PC-9 (cell line): Measurements from ENCODE around the gene FEZF2. TPM values are rescaled to one million over a fixed set of nuclear protein-coding genes. Genes with fewer than 3 reads are reported as not detected.

Experiments
- BruUV-seq: library from RNA; stranded (reverse); fragments of 400-500 nt; replicated peaks from 2 replicates; lab custom pipeline; 2021; lab: Mats Ljungman, UMichigan
- CTCF ChIA-PET: fragments of 300-600 bp; sonication (Branson Sonifier 250); formaldehyde crosslinking; loops from one replicate; lab custom pipeline; 2022; ENCODE audit warnings: antibody characterized with exemption; lab: Charles Lee
- POLR2A ChIA-PET: fragments of 300-600 bp; sonication (Branson Sonifier 250); formaldehyde crosslinking; loops from one replicate; lab custom pipeline; 2022; ENCODE audit warnings: antibody characterized with exemption; ENCODE audit not compliant: unreplicated experiment; lab: Charles Lee
- DNase-seq, 2 experiments: peaks; one replicate each; pipeline versions ENCODE4 v3.0.0 to v3.0.0-alpha.2; 2015 to 2022; ENCODE audit warnings: mixed read lengths in 1 of 2
- H2AFZ ChIP-seq: fragments of 200-600 bp; sonication (generic); 2 replicates; pipeline ENCODE4 v1.8.1; 2017; ENCODE audit warnings: antibody characterized with exemption
- H3F3A ChIP-seq: fragments of 200-600 bp; sonication (generic); 2 replicates; pipeline ENCODE4 v1.8.1; 2017; ENCODE audit warnings: antibody characterized with exemption, mild to moderate bottlenecking, low read depth; ENCODE audit not compliant: insufficient read depth
- H3K27ac ChIP-seq: fragments of 200-600 bp; sonication (generic); 2 replicates; pipeline ENCODE4 v1.6.1; 2016; ENCODE audit warnings: mixed run types
- H3K27me3 ChIP-seq: fragments of 200-600 bp; sonication (generic); 2 replicates; pipeline ENCODE4 v1.6.1; 2016; ENCODE audit warnings: low read depth, mixed run types; ENCODE audit not compliant: insufficient read depth
- H3K36me3 ChIP-seq: fragments of 200-600 bp; sonication (generic); 2 replicates; pipeline ENCODE4 v1.6.1; 2016; ENCODE audit warnings: low read depth, mixed run types
- H3K4me1 ChIP-seq: fragments of 200-600 bp; sonication (generic); replicated peaks from 2 replicates; pipeline ENCODE4 v1.6.1; 2016; ENCODE audit warnings: mixed run types; ENCODE audit not compliant: insufficient read depth
- H3K4me2 ChIP-seq: fragments of 200-600 bp; sonication (generic); 2 replicates; pipeline ENCODE4 v1.6.1; 2017; ENCODE audit warnings: mixed run types
- H3K4me3 ChIP-seq: fragments of 200-600 bp; sonication (generic); 2 replicates; pipeline ENCODE4 v1.6.1; 2016; ENCODE audit warnings: mixed run types
- H3K79me2 ChIP-seq: fragments of 200-600 bp; sonication (generic); 2 replicates; pipeline ENCODE4 v1.6.1; 2017; ENCODE audit warnings: low read depth, mixed run types
- H3K9me2 ChIP-seq: fragments of 200-600 bp; sonication (generic); 2 replicates; pipeline ENCODE4 v1.8.1; 2017; ENCODE audit warnings: mild to moderate bottlenecking; ENCODE audit not compliant: insufficient read depth
- H3K9me3 ChIP-seq: fragments of 200-600 bp; sonication (generic); 2 replicates; pipeline ENCODE4 v1.8.1; 2016; ENCODE audit warnings: low read depth; ENCODE audit not compliant: insufficient read depth
- H4K20me1 ChIP-seq: fragments of 200-600 bp; sonication (generic); 2 replicates; pipeline ENCODE4 v1.8.1; 2017; ENCODE audit not compliant: insufficient read depth
- EZH2 ChIP-seq: fragments of 200-600 bp; sonication (generic); IDR thresholded peaks from 2 replicates; pipeline ENCODE4 v1.8.0; 2017; ENCODE audit warnings: antibody characterized with exemption, low read depth
- intact Hi-C: fragments of 100-400 bp; cut with micrococcal nuclease; formaldehyde crosslinking; loops from one replicate; pipeline ENCODE4 v1.10.0; 2022; ENCODE audit not compliant: unreplicated experiment
- total RNA-seq: library from RNA; stranded (reverse); gene quantifications from 2 replicates; pipeline ENCODE4 v1.2.3, GENCODE V29; 2021
- TF ChIP-seq, protein P1 (sequence below): fragments of 200-600 bp; sonication (generic); conservative IDR thresholded peaks from 2 replicates; pipeline ENCODE4 v1.6.1; 2017; ENCODE audit warnings: mixed run types, antibody characterized with exemption, mild to moderate bottlenecking, moderate library complexity

The FEZF2 gene
- total RNA-seq, 1 experiment from 2014 or later = not detected

DNA sequence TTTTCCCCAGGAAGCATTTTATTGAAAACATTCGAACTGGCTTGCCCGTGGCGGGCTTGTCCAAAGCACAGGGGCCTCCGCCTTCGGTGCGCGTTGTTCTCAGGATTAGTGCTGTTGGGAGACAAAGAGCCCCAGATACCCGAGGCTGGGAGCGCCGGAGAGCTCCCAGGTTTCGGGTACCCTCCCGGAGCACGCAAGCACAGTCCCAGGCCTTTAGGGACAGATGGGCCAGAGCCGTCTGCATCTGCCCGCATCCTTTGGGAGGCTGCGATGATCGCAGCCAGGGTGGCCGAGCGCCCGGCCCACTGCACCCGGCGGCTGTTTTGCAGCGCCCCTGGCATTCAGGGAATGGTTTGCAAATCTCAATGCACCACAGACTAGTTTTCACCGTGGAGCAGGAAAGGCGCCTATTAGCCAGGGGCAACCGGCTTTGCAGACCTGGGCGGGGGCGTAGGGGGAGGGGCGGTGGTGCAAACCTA, 5.0 kb upstream of the FEZF2 start:
- ChIA-PET POLR2A (no interaction called here), CTCF (no interaction called here)
- no peak overlapping the region for H3K4me2 ChIP-seq
- no peaks in the 10 kb centered on the region for H3F3A ChIP-seq
- H3K4me3 ChIP-seq = no peak overlapping the region
- no peaks in the 10 kb centered on the region for H3K36me3 ChIP-seq
- H3K9me2 ChIP-seq = no peaks in the 10 kb centered on the region
- no peaks in the 10 kb centered on the region for H3K79me2 ChIP-seq
- BruUV-seq = no TSS peak
- peaks cover 49% of the 10 kb centered on the region for H3K27me3 ChIP-seq
- DNase-seq = no peak
- no peaks in the 10 kb centered on the region for H3K4me1 ChIP-seq
- no peak for TF ChIP-seq EZH2
- TF ChIP-seq, protein P1, sequence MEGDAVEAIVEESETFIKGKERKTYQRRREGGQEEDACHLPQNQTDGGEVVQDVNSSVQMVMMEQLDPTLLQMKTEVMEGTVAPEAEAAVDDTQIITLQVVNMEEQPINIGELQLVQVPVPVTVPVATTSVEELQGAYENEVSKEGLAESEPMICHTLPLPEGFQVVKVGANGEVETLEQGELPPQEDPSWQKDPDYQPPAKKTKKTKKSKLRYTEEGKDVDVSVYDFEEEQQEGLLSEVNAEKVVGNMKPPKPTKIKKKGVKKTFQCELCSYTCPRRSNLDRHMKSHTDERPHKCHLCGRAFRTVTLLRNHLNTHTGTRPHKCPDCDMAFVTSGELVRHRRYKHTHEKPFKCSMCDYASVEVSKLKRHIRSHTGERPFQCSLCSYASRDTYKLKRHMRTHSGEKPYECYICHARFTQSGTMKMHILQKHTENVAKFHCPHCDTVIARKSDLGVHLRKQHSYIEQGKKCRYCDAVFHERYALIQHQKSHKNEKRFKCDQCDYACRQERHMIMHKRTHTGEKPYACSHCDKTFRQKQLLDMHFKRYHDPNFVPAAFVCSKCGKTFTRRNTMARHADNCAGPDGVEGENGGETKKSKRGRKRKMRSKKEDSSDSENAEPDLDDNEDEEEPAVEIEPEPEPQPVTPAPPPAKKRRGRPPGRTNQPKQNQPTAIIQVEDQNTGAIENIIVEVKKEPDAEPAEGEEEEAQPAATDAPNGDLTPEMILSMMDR = no peak
- H2AFZ ChIP-seq = no peak overlapping the region
- intact Hi-C loops = no loop called here
- H4K20me1 ChIP-seq = no peaks in the 10 kb centered on the region
- no peaks in the 10 kb centered on the region for H3K9me3 ChIP-seq
- H3K27ac ChIP-seq = no peak overlapping the region

DNA sequence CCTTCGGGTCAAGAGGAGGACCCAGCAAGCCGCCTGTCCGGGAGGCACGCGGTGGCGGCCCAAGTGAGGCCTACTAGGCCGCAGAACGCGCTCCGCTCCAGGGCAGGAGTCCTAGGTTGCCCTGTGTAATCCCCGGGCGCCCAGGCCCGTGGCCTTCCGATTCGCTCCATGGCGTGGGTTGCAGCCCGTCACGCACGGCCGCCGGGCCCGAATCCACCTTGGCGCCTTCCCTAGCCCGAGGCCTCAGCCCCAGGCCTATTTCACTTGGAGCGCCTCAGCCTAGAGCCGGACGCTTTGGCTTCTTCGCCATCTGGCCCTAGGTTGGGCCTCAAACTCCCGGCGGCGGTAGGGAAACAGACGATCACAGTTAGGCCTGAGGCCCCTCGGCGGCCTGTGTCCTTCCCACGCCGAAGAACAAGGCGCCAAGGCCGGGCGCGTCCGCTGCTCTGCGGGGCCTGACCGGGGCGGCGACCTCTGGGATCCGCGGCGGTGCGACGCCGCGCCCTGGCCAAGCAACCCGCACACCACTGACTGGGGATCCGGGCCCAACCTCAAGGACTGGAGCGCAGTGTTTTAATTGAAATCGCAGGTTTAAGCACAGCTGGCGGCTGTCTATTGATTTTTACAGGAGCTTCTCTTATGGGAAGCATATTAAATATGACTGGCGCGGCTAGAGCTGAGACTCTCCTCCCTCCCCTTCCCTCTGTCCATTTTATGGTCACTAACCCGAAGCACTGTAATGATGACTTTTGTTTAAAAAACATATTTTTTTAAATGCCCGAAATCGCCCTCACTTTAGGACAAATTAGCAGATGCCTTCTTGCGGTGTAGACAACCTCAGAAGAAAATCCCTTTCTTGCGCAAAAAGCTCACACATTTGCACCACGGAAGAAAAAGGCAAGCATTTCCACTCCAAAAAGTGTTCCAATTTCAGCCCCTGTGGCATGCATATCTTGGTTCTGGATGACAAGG, 3.8 kb upstream of the FEZF2 start:
- intact Hi-C loops = no loop called here
- no peak overlapping the region for H3K4me3 ChIP-seq
- H2AFZ ChIP-seq = no peak overlapping the region
- H3K27me3 ChIP-seq = peaks cover 40% of the 10 kb centered on the region
- no TSS peak for BruUV-seq
- ChIA-PET CTCF (no interaction called here), POLR2A (no interaction called here)
- no peaks in the 10 kb centered on the region for H3K4me1 ChIP-seq
- DNase-seq = no peak
- no peak overlapping the region for H3K4me2 ChIP-seq
- no peaks in the 10 kb centered on the region for H3K9me2 ChIP-seq
- H3K27ac ChIP-seq = no peak overlapping the region
- H3F3A ChIP-seq = no peaks in the 10 kb centered on the region
- no peaks in the 10 kb centered on the region for H3K9me3 ChIP-seq
- H3K36me3 ChIP-seq = no peaks in the 10 kb centered on the region
- H3K79me2 ChIP-seq = no peaks in the 10 kb centered on the region
- TF ChIP-seq EZH2 = no peak
- TF ChIP-seq, protein P1 = no peak
- H4K20me1 ChIP-seq = no peaks in the 10 kb centered on the region

DNA sequence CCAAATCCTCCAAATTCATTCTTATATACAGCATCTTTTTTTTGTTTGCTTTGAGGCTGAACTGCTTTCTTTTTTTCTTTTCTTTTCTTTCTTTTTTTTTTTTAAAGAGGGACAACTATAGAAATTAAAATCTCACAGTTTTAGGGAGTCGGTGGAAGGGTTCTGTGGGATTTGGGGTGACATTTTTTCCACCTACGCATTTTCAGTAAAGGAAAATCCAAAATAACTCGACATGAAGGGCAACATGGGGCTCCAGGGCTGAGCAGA, 3.0 kb upstream of the FEZF2 start:
- H3K27ac ChIP-seq = no peak overlapping the region
- no peaks in the 10 kb centered on the region for H3K9me3 ChIP-seq
- CTCF ChIA-PET = no interaction called here
- intact Hi-C loops = no loop called here
- POLR2A ChIA-PET = no interaction called here
- H3K36me3 ChIP-seq = no peaks in the 10 kb centered on the region
- no peaks in the 10 kb centered on the region for H3F3A ChIP-seq
- BruUV-seq = no TSS peak
- no peaks in the 10 kb centered on the region for H3K4me1 ChIP-seq
- H3K27me3 ChIP-seq = peaks cover 34% of the 10 kb centered on the region
- H3K79me2 ChIP-seq = no peaks in the 10 kb centered on the region
- TF ChIP-seq, protein P1 = no peak
- no peak for TF ChIP-seq EZH2
- H4K20me1 ChIP-seq = no peaks in the 10 kb centered on the region
- no peaks in the 10 kb centered on the region for H3K9me2 ChIP-seq
- no peak for DNase-seq
- no peak overlapping the region for H3K4me2 ChIP-seq
- no peak overlapping the region for H2AFZ ChIP-seq
- H3K4me3 ChIP-seq = no peak overlapping the region
